BLaER1 (cell line): ENCODE results near the gene PKIB.

Source experiments
- H3K27ac ChIP-seq: shearing (Covaris generic); formaldehyde crosslinking; 2 replicates; pipeline ENCODE4 v1.8.1; 2022
- H3K27me3 ChIP-seq: shearing (Covaris generic); formaldehyde crosslinking; 2 replicates; pipeline ENCODE4 v1.8.1; 2022
- H3K36me3 ChIP-seq: shearing (Covaris generic); formaldehyde crosslinking; 2 replicates; pipeline ENCODE4 v1.8.1; 2022
- H3K4me1 ChIP-seq: shearing (Covaris generic); formaldehyde crosslinking; 2 replicates; pipeline ENCODE4 v1.8.1; 2022
- H3K4me2 ChIP-seq: shearing (Covaris generic); formaldehyde crosslinking; 2 replicates; pipeline ENCODE4 v1.8.1; 2022
- H3K4me3 ChIP-seq: shearing (Covaris generic); formaldehyde crosslinking; 2 replicates; pipeline ENCODE4 v1.8.1; 2022
- H3K9ac ChIP-seq: shearing (Covaris generic); formaldehyde crosslinking; 2 replicates; pipeline ENCODE4 v1.8.1; 2022
- H3K9me3 ChIP-seq: shearing (Covaris generic); formaldehyde crosslinking; 2 replicates; pipeline ENCODE4 v1.8.1; 2022
- H4K20me1 ChIP-seq: shearing (Covaris generic); formaldehyde crosslinking; 2 replicates; pipeline ENCODE4 v1.8.1; 2022
- Cebpa-rat ChIP-seq: shearing (Covaris generic); IDR thresholded peaks from 2 replicates; pipeline ENCODE4 v1.8.1; 2022

The PKIB gene

GRCh38 chr6:122660296-122660695 is 50.1 kb downstream of the PKIB start:
- Histone ChIP-seq H3K9ac (no peak overlapping the region), H3K4me2 (no peak overlapping the region), H3K27ac (no peak overlapping the region), H4K20me1 (no peaks in the 10 kb centered on the region), H3K9me3 (no peaks in the 10 kb centered on the region), H3K4me1 (no peaks in the 10 kb centered on the region), H3K27me3 (no peaks in the 10 kb centered on the region), H3K36me3 (no peaks in the 10 kb centered on the region), H3K4me3 (no peak overlapping the region)
- TF ChIP-seq Cebpa-rat = no peak

GRCh38 chr6:122663981-122664380 is 53.8 kb downstream of the PKIB start:
- H3K27ac ChIP-seq = no peak overlapping the region
- no peaks in the 10 kb centered on the region for H4K20me1 ChIP-seq

GRCh38 chr6:122665929-122666328 is 55.7 kb downstream of the PKIB start:
- Histone ChIP-seq H3K4me2 (no peak overlapping the region), H3K27ac (no peak overlapping the region), H3K27me3 (no peaks in the 10 kb centered on the region), H3K9me3 (no peaks in the 10 kb centered on the region), H4K20me1 (no peaks in the 10 kb centered on the region), H3K9ac (no peak overlapping the region), H3K4me3 (no peak overlapping the region), H3K4me1 (no peaks in the 10 kb centered on the region), H3K36me3 (no peaks in the 10 kb centered on the region)
- TF ChIP-seq Cebpa-rat = no peak

More at GRCh38 chr6:122663981-122664380, 53.8 kb downstream of the PKIB start:
- no peaks in the 10 kb centered on the region for H3K9me3 ChIP-seq
- no peak overlapping the region for H3K4me3 ChIP-seq
- no peak for TF ChIP-seq Cebpa-rat
- H3K27me3 ChIP-seq = no peaks in the 10 kb centered on the region
- no peak overlapping the region for H3K4me2 ChIP-seq
- H3K36me3 ChIP-seq = no peaks in the 10 kb centered on the region
- no peak overlapping the region for H3K9ac ChIP-seq
- H3K4me1 ChIP-seq = no peaks in the 10 kb centered on the region

- H3K4me1 ChIP-seq = no peaks in the 10 kb centered on the region
- H3K4me2 ChIP-seq = no peak overlapping the region
- H3K27me3 ChIP-seq = no peaks in the 10 kb centered on the region
- H4K20me1 ChIP-seq = no peaks in the 10 kb centered on the region
- no peak overlapping the region for H3K9ac ChIP-seq
- no peaks in the 10 kb centered on the region for H3K9me3 ChIP-seq
- no peak overlapping the region for H3K27ac ChIP-seq
- no peaks in the 10 kb centered on the region for H3K36me3 ChIP-seq
- H3K4me3 ChIP-seq = no peak overlapping the region
- TF ChIP-seq Cebpa-rat = no peak
Observed at GRCh38 chr6:122666418-122666817, 56.2 kb downstream of the PKIB start.

- Histone ChIP-seq H3K4me2 (no peak overlapping the region), H3K36me3 (no peaks in the 10 kb centered on the region)
Observed at GRCh38 chr6:122669418-122669817, 59.2 kb downstream of the PKIB start.

GRCh38 chr6:122669868-122670267 is 59.7 kb downstream of the PKIB start:
- Histone ChIP-seq H3K4me3 (no peak overlapping the region), H3K4me1 (no peaks in the 10 kb centered on the region), H3K4me2 (no peak overlapping the region), H3K36me3 (no peaks in the 10 kb centered on the region), H4K20me1 (no peaks in the 10 kb centered on the region), H3K27me3 (no peaks in the 10 kb centered on the region), H3K9me3 (no peaks in the 10 kb centered on the region), H3K27ac (no peak overlapping the region), H3K9ac (no peak overlapping the region)
- TF ChIP-seq Cebpa-rat = no peak

More at GRCh38 chr6:122669418-122669817, 59.2 kb downstream of the PKIB start:
- H3K4me1 ChIP-seq = no peaks in the 10 kb centered on the region
- no peak overlapping the region for H3K9ac ChIP-seq
- H3K27ac ChIP-seq = no peak overlapping the region
- H3K4me3 ChIP-seq = no peak overlapping the region
- no peaks in the 10 kb centered on the region for H3K9me3 ChIP-seq
- TF ChIP-seq Cebpa-rat = no peak
- H4K20me1 ChIP-seq = no peaks in the 10 kb centered on the region
- no peaks in the 10 kb centered on the region for H3K27me3 ChIP-seq

GRCh38 chr6:122671251-122671650 is 61.0 kb downstream of the PKIB start:
- H3K27me3 ChIP-seq = no peaks in the 10 kb centered on the region
- H3K4me2 ChIP-seq = no peak overlapping the region
- no peak overlapping the region for H3K27ac ChIP-seq
- H4K20me1 ChIP-seq = no peaks in the 10 kb centered on the region
- H3K4me3 ChIP-seq = no peak overlapping the region
- no peak for TF ChIP-seq Cebpa-rat
- H3K9ac ChIP-seq = no peak overlapping the region
- H3K9me3 ChIP-seq = no peaks in the 10 kb centered on the region
- H3K4me1 ChIP-seq = no peaks in the 10 kb centered on the region
- no peaks in the 10 kb centered on the region for H3K36me3 ChIP-seq

- Histone ChIP-seq H3K27me3 (no peaks in the 10 kb centered on the region), H3K27ac (no peak overlapping the region), H3K36me3 (no peaks in the 10 kb centered on the region), H4K20me1 (no peaks in the 10 kb centered on the region), H3K9me3 (peaks cover 4% of the 10 kb centered on the region; the same call in 1 of the 2 replicates), H3K9ac (no peak overlapping the region), H3K4me2 (no peak overlapping the region), H3K4me1 (peaks cover 13% of the 10 kb centered on the region), H3K4me3 (no peak overlapping the region)
- TF ChIP-seq Cebpa-rat = no peak
Observed at GRCh38 chr6:122673343-122673961, 63.2 kb downstream of the PKIB start.

- Histone ChIP-seq H3K27ac (no peak overlapping the region), H3K4me3 (no peak overlapping the region), H3K36me3 (no peaks in the 10 kb centered on the region), H3K4me1 (peaks cover 20% of the 10 kb centered on the region), H3K9me3 (peaks cover 4% of the 10 kb centered on the region; the same call in 1 of the 2 replicates), H3K4me2 (no peak overlapping the region), H3K9ac (no peak overlapping the region), H3K27me3 (no peaks in the 10 kb centered on the region), H4K20me1 (no peaks in the 10 kb centered on the region)
- no peak for TF ChIP-seq Cebpa-rat
Observed at GRCh38 chr6:122676146-122676545, 65.9 kb downstream of the PKIB start.

GRCh38 chr6:122676688-122677087 is 66.5 kb downstream of the PKIB start:
- no peak overlapping the region for H3K9ac ChIP-seq
- no peaks in the 10 kb centered on the region for H4K20me1 ChIP-seq
- H3K27ac ChIP-seq = no peak overlapping the region
- no peaks in the 10 kb centered on the region for H3K27me3 ChIP-seq
- no peak for TF ChIP-seq Cebpa-rat
- H3K4me2 ChIP-seq = no peak overlapping the region
- no peak overlapping the region for H3K4me3 ChIP-seq
- peaks cover 20% of the 10 kb centered on the region for H3K4me1 ChIP-seq
- peaks cover 4% of the 10 kb centered on the region; the same call in 1 of the 2 replicates for H3K9me3 ChIP-seq
- H3K36me3 ChIP-seq = no peaks in the 10 kb centered on the region

GRCh38 chr6:122677406-122677805 is 67.2 kb downstream of the PKIB start:
- H3K9ac ChIP-seq = no peak overlapping the region
- peaks cover 20% of the 10 kb centered on the region for H3K4me1 ChIP-seq
- no peaks in the 10 kb centered on the region for H4K20me1 ChIP-seq
- H3K4me3 ChIP-seq = no peak overlapping the region
- H3K36me3 ChIP-seq = no peaks in the 10 kb centered on the region
- no peak for TF ChIP-seq Cebpa-rat
- no peak overlapping the region for H3K27ac ChIP-seq
- no peaks in the 10 kb centered on the region for H3K27me3 ChIP-seq
- H3K4me2 ChIP-seq = peak overlapping the region; percentile 40
- peaks cover 4% of the 10 kb centered on the region; the same call in 1 of the 2 replicates for H3K9me3 ChIP-seq
